TTC549 (cell line): Measurements from ENCODE around the gene PKD1L1.

Source experiments
- FAIRE-seq: peaks from 2 replicates; lab custom pipeline; 2012; peaks lifted over from hg19 to GRCh38; lab: Jason Lieb, UNC

Gene PKD1L1

GRCh38 chr7:47866120-47866519 is 82.1 kb downstream of the PKD1L1 start:
- FAIRE-seq: no peak

GRCh38 chr7:47852330-47853245 is 95.7 kb downstream of the PKD1L1 start:
- no peak for FAIRE-seq

- FAIRE-seq: no peak
Measured at GRCh38 chr7:47847207-47847606, 101.1 kb downstream of the PKD1L1 start.

- no peak for FAIRE-seq
Measured at GRCh38 chr7:47846138-47846836, 102.0 kb downstream of the PKD1L1 start.

- FAIRE-seq: no peak
Measured at GRCh38 chr7:47844311-47844710, 104.0 kb downstream of the PKD1L1 start.

GRCh38 chr7:47843291-47843690 is 105.0 kb downstream of the PKD1L1 start:
- no peak for FAIRE-seq

- no peak for FAIRE-seq
Measured at GRCh38 chr7:47839381-47839780, 108.9 kb downstream of the PKD1L1 start.

GRCh38 chr7:47837826-47838225 is 110.4 kb downstream of the PKD1L1 start:
- no peak for FAIRE-seq

- FAIRE-seq: no peak
Measured at GRCh38 chr7:47836503-47837202, 111.6 kb downstream of the PKD1L1 start.

- no peak for FAIRE-seq
Measured at GRCh38 chr7:47836080-47836479, 112.2 kb downstream of the PKD1L1 start.

- no peak for FAIRE-seq
Measured at GRCh38 chr7:47833211-47833610, 115.1 kb downstream of the PKD1L1 start.

- FAIRE-seq: no peak
Measured at GRCh38 chr7:47832105-47832715, 116.1 kb downstream of the PKD1L1 start.

- no peak for FAIRE-seq
Measured at GRCh38 chr7:47830015-47830414, 118.3 kb downstream of the PKD1L1 start.

- no peak for FAIRE-seq
Measured at GRCh38 chr7:47827871-47828270, 120.4 kb downstream of the PKD1L1 start.

- FAIRE-seq: no peak
Measured at GRCh38 chr7:47827351-47827756, 120.9 kb downstream of the PKD1L1 start.

- FAIRE-seq: no peak
Measured at GRCh38 chr7:47826754-47827153, 121.5 kb downstream of the PKD1L1 start.

GRCh38 chr7:47819607-47819920 is 128.7 kb downstream of the PKD1L1 start:
- no peak for FAIRE-seq

- FAIRE-seq: peak; percentile 95
Measured at GRCh38 chr7:47818796-47819606, 129.3 kb downstream of the PKD1L1 start.

- FAIRE-seq: no peak
Measured at GRCh38 chr7:47817917-47818316, 130.3 kb downstream of the PKD1L1 start.

- no peak for FAIRE-seq
Measured at GRCh38 chr7:47816647-47817046, 131.6 kb downstream of the PKD1L1 start.

GRCh38 chr7:47815867-47816266 is 132.4 kb downstream of the PKD1L1 start:
- no peak for FAIRE-seq
